GM19043 (cell line): ENCODE results near the gene TUBB2B.

Experiments used
- ATAC-seq: cut with Tn5 transposase; IDR thresholded peaks from one replicate; pipeline ENCODE4 v1.9.1; 2021; ENCODE audit warnings: low read depth; ENCODE audit not compliant: unreplicated experiment

Gene TUBB2B

DNA sequence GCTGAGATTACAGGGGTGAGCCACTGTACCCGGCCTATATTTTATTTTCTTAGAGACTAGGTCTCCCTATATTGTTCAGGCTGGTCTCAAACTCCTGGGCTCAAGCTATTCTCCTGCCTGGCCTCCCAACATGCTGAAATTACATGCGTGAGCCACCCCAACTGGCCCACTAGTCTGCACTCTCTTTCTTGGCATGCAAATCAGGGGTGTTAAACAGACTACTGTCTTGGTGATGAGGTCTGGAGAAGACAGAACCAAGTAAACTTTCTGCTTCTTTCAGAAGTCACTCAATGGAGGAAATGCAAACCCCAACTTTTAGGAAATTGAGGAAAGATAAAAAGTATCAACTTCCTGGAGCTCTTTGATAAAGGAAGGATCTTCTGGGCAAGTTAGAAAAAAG, 8.0 kb upstream of the TUBB2B start:
- ATAC-seq, result no peak

DNA sequence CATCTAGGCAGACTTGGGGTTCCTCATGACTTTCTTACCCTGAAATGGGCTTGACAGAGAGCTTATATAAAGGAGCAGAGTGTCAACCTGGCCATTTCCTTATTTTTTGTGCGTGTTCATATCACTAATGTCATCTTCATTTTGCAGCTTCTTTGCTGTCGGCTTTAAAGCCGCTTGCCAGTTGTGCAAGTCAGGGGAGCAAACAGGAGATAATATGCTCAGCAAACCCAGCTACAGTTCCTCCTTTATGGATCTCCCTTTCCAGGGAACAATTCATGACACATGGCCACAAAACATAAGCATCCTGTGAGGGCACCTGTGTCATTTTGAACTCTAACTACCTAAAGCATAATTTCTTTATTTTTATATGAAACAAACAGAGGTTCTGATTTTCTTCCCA, 6.5 kb upstream of the TUBB2B start:
- ATAC-seq, result no peak

DNA sequence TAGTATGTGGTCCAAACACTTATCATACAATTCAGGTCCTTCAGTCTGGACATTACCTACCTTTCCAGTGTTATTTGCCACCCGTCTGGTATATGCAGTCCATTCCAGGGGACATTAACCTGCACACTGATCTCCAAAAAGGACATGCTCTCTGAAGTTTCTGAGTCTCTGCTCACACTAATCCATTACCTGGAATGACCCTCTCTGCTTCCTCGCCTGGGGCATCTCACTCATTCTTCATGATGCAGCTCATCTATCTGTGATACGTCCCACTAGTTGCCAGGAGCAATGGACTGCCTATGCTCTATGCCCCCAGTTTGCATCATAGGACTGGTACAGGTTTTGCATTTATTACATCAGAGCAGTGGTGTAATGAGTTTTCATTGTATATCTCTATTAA, 5.9 kb upstream of the TUBB2B start:
- no peak for ATAC-seq

DNA sequence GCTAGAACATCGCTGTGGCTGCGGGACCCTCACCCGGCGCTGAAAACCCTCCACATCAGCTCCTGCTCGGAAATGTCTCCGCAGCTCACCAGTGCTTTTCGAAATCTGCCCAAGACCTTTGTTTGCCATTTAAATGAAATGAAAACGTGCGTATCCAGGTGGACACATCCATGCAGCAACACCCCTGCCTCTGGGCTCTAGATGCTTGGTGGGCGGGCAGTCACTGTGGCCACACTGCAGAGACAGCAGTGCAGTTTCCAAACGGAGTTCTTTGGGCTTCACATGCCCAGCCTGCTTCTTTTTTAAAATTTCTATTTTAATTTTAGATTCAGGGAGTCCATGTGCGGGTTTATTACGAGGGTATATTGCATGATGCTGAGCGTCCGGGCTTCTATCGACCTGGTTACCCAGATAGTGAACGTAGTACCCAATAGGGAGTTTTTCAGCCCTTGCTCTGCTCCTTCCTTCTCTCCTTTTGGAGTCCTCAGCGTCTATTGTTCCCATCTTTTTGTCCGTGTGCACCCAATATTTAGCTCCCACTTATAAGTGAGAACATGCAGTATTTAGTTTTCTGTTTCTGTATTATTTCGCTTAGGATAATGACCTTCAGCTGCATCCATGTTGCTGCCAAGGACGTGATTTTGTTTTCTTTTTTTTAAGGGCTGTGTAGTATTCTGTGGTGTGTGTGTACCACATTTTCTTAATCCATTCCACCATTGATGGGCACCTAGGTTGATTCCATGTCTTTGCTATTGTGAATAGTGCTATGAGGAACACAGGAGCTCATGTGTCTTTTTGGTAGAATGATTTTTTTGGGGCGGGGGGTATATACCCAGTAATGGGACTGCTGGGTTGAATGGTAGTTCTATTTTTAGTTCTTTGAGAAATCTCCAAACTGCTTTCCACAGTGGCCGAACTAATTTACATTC, 4.8 kb upstream of the TUBB2B start:
- ATAC-seq, result no peak

DNA sequence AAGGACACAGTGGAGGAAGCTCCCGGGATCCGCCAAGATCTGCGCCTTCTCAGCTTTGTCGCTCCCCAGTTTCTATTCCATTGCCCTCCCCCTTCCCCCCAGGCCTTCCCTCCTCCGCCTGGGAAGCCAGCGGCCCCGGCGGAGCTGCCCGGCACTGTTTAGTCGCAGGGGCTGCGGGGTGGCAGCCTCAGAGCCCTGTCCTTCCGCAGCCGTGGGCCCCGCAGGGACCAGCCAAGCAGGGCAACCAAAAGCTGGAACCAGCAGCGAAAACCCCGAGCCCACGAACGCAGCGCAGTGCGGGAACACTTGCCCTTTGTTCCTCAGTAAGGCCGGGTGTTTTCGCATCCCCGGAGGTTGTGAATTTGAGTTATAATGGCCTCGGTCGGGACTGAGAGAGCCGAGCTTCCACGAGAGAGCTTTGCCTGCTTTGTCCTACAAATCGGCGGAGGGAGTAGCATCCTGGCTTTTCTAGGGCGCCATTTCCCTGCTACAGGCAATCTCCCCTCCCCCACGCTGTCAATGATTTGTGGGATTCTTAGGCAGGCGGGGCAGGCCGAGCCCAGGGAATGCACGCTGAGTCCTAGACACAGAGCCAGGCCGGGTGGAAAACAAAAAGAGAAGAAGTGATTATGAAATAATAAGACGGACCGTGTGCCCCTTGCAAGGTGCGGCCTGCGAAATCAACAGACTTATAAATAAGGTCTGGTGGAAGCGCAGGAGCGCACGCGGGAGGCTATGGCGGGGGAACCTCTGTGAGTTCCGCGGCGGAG, 4.0 kb upstream of the TUBB2B start:
- no peak for ATAC-seq

DNA sequence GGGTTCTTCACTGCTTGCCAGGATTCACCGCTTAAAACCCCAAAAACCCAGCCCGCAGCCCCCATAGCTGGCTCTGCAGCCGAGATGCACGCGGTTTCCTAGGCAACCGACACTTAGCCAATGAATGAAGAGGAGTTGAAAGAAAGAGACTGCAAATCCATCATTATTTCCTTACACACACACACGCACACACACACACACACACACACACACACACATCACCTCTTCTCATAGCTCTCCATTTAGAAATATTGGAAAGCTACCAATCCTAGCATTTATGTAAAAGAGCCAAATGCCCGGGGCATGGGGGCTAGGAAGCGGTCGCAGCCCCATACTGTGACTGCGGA, 3.4 kb upstream of the TUBB2B start:
- ATAC-seq, result no peak

- ATAC-seq, result no peak
Measured at GRCh38 chr6:3230256-3230882, 2.9 kb upstream of the TUBB2B start.

DNA sequence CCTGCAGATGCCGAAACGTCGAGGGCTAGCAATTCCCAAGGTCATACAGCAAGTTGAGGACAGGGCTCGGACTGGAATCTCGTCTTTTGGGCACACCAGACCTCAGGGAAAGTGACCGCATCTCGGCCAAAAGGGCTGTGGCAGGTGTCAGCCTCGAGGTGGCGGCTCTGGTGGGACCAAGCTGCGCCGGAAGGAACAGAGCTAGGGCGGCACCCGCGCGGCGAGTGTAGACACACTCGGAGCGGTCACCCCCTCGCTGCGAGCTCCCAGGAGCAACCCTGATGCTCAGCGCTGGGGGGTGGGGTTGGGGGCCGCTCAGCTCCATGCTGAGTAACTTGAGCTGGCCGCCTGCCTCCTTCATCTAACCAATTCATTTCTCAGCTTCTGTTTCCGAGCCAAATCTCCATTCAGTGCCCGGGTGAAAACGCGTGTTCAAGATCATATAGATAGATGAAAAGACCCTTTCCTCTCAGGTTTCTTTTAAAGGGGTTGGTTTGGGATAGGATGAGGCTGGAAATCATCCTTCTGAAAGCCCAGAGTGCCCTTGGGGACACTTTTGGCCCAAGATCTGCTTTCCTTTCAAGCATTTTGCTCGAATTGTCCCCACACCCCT, 2.2 kb upstream of the TUBB2B start:
- no peak for ATAC-seq

- ATAC-seq, result no peak
Measured at GRCh38 chr6:3228771-3229565, 1.5 kb upstream of the TUBB2B start.

- ATAC-seq, result no peak
Measured at GRCh38 chr6:3228046-3228671, 706 bp upstream of the TUBB2B start.

GRCh38 chr6:3226481-3227362, 731 bp downstream of the TUBB2B start:
- ATAC-seq, result no peak

DNA sequence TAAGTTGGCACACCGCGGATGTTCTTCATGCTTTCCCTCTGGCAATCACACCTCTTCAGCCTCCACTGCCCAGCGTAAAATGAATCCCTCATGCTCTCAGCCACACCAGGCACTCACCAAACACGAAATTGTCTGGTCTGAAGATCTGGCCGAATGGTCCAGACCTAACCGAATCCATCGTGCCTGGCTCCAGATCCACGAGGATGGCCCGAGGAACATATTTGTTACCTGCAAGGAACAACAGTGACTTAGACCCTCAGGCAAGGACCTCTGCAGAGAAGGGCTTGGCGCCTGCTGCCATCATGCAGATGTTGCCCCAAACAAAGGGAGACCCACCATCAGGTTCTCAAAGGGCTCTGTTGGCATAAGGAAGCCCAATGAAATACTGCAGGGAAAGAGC, 1.4 kb downstream of the TUBB2B start:
- ATAC-seq, result no peak

- ATAC-seq, result no peak
Measured at GRCh38 chr6:3222506-3223038, 4.9 kb downstream of the TUBB2B start.

DNA sequence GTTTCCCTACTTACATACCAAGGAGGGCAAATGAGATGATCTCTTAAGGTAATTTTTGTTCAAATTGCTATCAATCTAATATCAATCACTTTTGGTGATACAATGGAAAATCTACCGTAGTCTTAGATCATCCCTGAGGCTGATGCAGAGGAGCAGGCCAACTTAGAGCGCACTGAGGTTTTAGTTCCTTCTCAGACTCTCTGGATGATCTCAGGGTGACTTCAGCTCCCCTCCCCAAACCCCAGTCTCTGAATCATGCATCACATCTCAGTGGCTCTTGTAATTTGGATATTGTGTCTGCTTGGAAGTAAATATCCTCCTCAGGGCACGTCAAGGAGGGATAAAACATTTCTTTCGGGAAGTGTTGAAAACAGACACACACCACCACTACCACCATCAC, 5.9 kb downstream of the TUBB2B start:
- ATAC-seq, result no peak

DNA sequence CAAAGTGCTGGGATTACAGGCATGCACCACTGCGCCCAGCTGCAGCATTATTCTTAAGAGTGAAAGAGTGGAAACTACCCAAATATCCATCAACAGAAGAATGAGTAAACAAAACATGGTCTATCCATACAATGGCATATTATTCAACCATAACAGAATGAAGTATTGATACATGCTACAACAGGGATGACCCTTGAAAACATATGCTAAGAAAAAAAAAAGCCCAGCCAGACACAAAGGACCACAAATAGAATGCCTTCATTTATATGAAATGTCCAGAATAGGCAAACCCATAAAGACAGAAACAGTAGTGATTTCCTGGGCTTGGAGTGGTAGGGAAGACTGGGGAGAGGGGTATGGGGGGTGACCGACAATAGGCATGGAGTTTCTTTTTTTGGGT, 7.1 kb downstream of the TUBB2B start:
- ATAC-seq, result no peak

GRCh38 chr6:3218266-3218665, 9.2 kb downstream of the TUBB2B start:
- no peak for ATAC-seq

DNA sequence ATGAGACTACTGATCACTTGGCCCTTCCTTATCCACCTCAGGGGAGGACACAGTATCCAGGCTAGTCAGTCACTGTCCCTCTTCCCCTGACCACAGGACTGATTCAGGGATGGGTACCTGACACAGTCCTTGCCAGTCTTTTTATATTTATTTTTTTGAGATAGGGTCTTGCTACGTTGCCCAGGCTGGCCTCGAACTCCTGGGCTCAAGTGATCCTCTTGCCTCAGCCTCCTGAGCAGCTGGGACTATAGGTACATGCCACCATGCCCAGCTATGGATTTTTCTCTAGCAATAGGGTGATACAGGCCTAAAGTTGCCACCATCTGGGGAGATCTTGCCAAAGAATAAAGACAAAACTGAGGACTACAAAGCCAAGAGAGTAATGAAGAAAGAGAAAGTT, 10.2 kb downstream of the TUBB2B start:
- no peak for ATAC-seq

GRCh38 chr6:3214898-3215297, 12.6 kb downstream of the TUBB2B start:
- no peak for ATAC-seq

GRCh38 chr6:3213334-3213695, 14.1 kb downstream of the TUBB2B start:
- no peak for ATAC-seq
